NCI-H345 treated with DMSO at 0.1 percent for 48 hours (cell line): Measurements from ENCODE around the gene SLC44A3.
A peak's percentile ranks its signal among the peaks of the same experiment; 100 is the strongest.

Experiments
- DNase-seq: peaks from one replicate; lab custom pipeline; 2025; ENCODE audit not compliant: unreplicated experiment; lab: John Stamatoyannopoulos, UW

The SLC44A3 gene

GRCh38 chr1:94905207-94905606 is 85.0 kb downstream of the SLC44A3 start:
- DNase-seq: no peak

DNA sequence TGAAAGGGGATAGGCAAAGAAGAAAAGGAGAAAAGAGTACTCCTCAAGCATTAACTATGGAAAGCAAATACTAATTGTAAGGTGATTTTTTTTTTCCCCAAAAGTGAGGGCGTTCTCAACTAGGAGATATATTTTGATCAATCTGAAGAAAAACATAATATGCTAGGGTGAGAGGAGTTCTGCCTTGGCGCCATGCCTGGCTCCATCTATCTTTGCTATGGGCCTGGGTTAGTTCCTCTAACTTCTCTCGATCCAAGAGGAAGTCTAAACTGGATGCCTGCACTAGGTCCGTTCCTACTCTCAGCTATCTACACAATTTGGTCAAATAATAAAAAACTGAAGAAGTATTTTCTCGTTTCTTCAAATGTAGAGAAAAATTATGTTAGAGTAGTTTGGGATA is 86.2 kb downstream of the SLC44A3 start:
- DNase-seq: no peak

DNA sequence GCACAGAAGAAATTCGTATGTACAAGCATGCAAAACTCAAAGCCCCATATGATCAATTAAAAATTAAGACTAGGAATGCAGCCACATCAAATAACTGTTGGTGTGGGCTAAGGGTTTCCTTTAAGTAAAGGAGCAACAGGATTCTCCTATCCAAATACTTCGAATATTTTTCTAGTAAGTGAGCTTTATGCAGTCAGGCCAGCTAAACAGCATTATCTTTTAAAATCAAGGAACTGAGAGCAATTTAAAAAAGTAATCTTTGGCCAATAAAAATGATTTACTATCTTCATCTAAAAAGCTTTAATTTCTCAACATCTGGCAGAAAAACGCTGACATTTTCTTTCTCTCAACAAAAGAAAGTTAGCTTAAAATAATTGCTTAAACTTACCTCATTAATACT is 87.0 kb downstream of the SLC44A3 start:
- DNase-seq: no peak

- DNase-seq: no peak
Observed at GRCh38 chr1:94908190-94908589, 88.0 kb downstream of the SLC44A3 start.

DNA sequence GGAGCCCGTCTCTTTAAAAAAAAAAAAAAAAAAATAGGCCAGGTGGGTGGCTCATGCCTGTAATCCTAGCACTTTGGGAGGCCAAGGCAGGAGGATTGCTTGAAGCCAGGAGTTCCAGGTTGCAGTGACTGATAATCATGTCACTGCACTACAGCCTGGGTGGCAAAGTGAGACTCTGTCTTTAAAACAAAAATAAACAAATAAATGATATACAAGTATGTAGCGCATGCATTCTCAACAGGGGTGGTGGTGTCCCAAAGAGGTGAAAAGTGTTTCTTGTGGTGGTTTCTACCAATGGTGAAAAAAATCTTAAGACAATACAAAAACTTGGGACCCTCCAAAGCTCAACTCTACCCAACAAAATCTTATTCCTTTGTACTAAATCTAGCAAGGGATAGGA is 88.8 kb downstream of the SLC44A3 start:
- DNase-seq: no peak

DNA sequence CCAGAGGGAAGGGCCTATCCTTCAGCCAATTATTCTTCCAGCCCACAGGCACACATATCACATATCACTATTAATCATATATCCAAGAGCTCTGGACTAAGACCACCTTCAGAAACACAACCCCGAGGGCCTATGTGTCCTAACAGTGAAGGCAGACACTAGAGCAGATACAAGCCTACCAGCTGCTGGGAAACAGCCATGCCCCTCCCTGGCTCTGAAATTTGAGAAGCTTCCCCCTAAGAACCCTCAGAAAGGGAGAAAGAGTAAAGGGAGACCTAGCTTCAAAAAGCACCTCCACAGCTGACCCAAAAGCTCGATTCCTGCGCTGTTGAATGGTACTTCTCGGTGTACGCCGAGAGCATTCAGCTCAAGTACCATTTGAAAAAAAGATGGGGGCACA is 89.3 kb downstream of the SLC44A3 start:
- DNase-seq: no peak

DNA sequence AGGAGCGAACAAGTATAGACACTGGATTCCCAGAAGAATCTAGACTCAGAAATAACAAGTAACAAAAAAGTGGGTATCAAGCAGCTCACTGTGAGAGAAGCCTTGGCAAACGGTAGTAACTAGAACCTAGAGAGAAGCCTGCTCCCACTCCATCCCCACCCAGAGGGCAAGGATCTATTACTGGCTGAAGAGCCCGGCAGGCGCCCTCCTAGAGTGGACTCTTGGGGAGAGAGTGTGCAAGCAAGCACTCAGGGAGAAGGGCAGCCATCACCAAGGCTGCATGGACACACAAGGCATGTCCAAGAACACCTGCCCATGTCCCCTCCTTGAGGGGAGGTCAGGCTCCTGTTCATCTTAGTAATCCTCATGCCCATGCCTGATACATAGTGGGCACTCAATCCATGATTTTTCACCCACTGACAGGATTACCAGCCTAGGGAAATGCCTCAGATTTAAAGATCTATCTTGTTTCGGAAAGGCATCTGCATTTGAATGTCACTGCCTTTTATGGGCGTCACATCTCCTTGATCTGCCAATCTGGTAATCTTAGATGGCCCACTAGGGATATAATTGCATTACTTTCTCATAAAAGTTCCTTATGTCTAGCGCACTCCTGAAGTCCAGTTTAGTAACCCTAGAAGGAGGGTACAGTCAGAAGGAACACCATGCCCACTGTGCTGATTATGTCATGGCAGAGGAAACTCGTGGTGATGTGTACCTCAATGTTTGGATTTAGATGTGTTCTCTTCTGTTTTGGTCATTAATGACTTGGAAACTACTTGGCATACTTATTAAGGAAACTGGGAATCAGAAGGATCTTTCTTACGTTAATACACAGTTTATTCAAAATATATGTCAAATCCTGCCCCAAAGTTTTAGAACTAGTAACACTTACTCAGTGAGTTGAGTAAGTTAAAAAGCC is 92.4 kb downstream of the SLC44A3 start:
- no peak for DNase-seq

DNA sequence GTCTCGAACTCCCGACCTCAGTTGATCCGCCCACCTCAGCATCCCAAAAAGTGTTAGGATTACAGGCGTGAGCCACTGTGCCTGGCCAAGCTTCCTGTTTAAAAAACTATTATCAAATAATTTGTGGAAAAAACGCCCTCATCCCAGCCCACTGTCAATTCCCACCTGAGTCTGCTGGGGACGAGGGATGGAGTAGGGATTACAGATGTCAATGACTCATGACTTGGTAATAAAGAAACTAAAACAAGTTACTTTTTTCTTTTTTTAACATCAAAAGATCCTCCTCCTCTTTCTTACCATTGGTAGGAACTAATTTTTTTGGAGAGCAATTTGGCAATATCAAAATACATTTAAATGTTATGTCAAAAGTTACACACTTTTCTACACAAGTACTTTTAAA is 97.1 kb downstream of the SLC44A3 start:
- DNase-seq: no peak

- DNase-seq: no peak
Observed at GRCh38 chr1:94919241-94920030, 99.3 kb downstream of the SLC44A3 start.

DNA sequence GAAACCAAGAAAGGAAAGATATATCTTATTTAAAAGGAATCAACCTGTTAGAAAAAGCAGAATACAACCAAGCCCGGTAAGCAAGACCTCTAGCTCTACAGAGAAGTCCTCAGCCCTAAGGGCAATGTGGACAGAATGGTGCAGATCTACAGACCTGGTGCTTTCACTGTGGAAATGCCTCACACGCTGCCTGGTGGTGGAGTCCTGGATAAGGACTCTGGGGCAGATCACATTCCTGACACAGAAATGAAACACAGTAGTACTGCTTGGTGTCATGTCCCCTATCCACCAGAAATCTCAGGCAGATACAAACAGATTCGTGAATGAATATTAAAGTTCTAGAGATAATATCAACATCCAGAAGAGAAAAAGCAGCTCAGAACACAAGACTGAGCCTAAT is 99.9 kb downstream of the SLC44A3 start:
- no peak for DNase-seq

GRCh38 chr1:94921977-94922376 is 101.8 kb downstream of the SLC44A3 start:
- DNase-seq: no peak

GRCh38 chr1:94922761-94923331 is 102.7 kb downstream of the SLC44A3 start:
- DNase-seq: no peak

DNA sequence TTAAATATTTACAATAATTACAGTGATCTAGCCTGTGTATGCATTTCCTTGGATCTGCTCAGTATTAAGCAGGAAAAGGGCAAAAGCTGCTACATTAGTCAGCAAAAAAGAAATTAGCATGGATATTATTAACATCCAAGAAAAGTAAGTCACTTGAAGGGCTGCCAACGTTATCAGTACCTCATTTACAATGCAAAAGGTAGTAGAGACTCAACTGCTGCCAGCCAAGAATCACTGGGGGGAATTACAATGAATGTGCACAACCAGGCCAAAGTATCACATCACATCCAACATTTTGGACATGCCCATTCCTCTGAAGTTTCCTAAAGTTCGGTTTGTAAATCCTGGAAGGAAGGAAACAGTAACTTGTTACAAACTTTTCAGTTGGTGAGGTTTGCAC is 104.8 kb downstream of the SLC44A3 start:
- no peak for DNase-seq

- peak; percentile 74 for DNase-seq
Observed at GRCh38 chr1:94925561-94926125, 105.5 kb downstream of the SLC44A3 start.

DNA sequence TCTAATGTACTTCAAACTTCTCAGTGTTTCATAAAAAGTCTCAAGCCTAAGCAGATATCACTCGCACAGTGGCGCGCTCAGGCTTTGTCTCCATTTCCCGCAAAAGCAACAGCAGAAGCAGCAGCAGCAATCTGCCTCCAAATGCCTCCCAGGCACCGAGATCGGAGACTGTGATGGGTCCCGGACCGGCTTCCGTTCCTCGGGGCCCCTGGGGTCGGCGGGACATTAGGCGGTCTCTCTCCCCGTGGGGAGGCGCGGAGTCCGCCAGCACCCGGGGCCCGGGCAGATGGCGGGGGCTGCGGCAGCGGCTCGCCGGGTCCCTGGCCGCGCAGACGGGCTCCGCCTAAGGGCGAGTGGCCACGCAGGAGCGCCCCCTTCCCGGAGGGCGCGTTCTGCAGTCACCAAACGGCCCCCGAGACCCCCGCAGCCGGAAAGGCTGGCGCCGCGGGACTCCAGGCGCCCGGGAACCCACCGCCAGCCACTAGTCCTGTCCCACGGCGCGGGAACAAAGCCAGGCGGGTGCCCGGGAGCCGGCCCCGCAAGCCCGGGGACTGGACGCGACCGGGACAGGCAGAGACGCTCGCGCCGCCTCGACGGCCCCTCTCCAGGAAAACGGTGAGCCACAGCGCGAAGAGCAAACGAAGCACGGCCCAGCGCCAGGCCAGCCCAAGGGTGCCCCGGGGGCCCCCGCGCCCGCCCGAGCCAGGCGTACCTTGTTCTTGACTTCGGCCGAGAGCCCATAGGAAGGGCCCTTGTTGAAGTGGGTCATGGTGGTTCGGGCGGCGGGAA is 106.2 kb downstream of the SLC44A3 start:
- peak; percentile 14 for DNase-seq

- peak; percentile 62 for DNase-seq
Observed at GRCh38 chr1:94926915-94927404, 106.8 kb downstream of the SLC44A3 start, which contains the start of gene CNN3. CNN3 (minus strand) TSS chr1:94927110; CDS start chr1:94926894, 216 bp downstream.

DNA sequence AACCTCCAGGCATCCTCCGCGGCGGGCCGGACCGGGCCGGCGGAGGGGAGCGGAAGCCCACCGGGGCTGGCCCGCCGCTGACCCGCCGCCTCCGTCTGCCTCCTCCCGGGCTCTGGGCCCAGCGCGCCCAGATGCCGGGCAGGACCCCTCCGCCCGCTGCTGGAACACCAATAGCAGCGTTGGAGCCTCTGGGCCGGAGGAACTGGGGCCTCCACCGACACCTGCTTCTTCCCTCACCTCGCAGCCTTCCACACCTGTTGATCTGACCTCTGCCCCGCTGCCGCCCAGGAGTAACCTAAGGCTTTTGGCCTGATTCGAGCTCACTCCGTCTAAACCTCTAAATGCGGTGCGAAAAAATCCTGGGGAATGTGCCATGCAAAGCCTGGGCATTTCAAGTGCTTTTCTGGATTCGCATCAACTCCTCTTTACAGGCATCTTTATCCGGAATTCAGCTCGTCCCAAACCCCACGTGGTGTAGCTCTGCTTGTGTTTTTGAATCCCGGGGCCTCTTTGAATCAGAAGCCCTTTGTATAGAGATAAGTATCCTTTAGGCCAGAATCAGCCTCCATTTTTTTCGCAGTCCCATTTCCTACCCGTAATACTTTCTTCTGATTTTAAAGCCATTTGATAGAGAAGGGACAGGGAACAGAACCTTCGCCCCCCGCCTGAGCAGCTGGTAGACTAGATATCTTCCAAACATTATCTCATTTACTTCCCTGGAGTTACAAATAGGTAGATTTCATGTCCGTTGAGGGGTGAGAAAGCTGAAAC is 107.4 kb downstream of the SLC44A3 start:
- DNase-seq: peak; percentile 41

GRCh38 chr1:94928293-94928939 is 108.3 kb downstream of the SLC44A3 start:
- DNase-seq: no peak
